Thyroid gland (tissue), 4 donors: ENCODE results near the gene PIMREG.

ENCODE experiments used
- CTCF ChIP-seq, 6 experiments: fragments of 200-600 bp in 3 of 6; fragments of 450-650 bp in 3 of 6; sonication (generic) in 3 of 6; IDR thresholded peaks; one replicate each; pipeline ENCODE4 v1.5.1; 2016 to 2019; ENCODE audit warnings: antibody characterized with exemption in 6 of 6, mild to moderate bottlenecking in 2 of 6, inconsistent platforms in 1 of 6, moderate library complexity in 1 of 6
- POLR2A ChIP-seq, 2 donors: fragments of 450-650 bp; IDR thresholded peaks; one replicate each; pipeline ENCODE4 v1.6.1; 2017; ENCODE audit warnings: antibody characterized with exemption in 2 of 2, mild to moderate bottlenecking in 2 of 2, moderate library complexity in 1 of 2

DNA sequence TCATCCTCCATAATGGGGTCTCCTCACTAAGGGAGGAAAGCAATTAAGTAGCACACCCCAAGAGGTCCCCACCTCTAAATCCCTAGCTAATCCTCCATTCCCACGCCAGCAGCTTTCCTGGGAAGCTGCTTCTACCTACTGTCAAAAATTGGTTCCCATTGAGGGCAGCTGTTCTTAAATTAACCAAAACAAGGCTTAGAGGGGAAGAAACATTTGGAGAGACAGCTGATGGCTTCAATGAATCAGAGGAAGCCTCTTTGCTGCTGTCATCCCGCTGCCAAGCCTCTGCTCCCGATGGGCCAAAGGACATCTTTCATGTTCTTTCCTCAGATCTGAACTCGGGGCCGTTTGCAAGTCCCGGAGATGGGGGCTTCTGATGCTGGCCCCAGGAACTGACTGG is 36.0 kb upstream of the PIMREG start:
- TF ChIP-seq CTCF (IDR thresholded peaks at IDR 0.05) (no peak), POLR2A (IDR thresholded peaks at IDR 0.05) (no peak)
